HCT116 (cell line): ENCODE results near the gene ZNF346.

Experiments
- CEBPB ChIP-seq: IDR thresholded peaks from 2 replicates; pipeline ENCODE4 v1.6.1; 2012; ENCODE audit warnings: low read depth
- CTCF ChIP-seq, 3 experiments: fragments of 200-600 bp in 1 of 3; sonication (generic) in 1 of 3; IDR thresholded peaks in 2 of 3; conservative IDR thresholded peaks in 1 of 3; 2 replicates each; pipeline ENCODE4 v1.5.1; 2012 to 2017; ENCODE audit warnings: low read depth in 2 of 3, low read length in 2 of 3, antibody characterized with exemption in 1 of 3, borderline replicate concordance in 1 of 3, control low read depth in 1 of 3, mild to moderate bottlenecking in 1 of 3, mixed read lengths in 1 of 3, mixed run types in 1 of 3, moderate library complexity in 1 of 3; ENCODE audit not compliant: insufficient read depth in 1 of 3
- EZH2 ChIP-seq: fragments of 200-600 bp; sonication (generic); IDR thresholded peaks from 2 replicates; pipeline ENCODE4 v1.6.1; 2017; ENCODE audit warnings: antibody characterized with exemption, mixed run types
- POLR2A ChIP-seq: IDR thresholded peaks from 2 replicates; pipeline ENCODE4 v1.7.0; 2011; ENCODE audit warnings: borderline replicate concordance; ENCODE audit not compliant: insufficient read depth, insufficient read length; ENCODE audit errors: extremely low read depth
- POLR2AphosphoS5 ChIP-seq: IDR thresholded peaks from 2 replicates; pipeline ENCODE4 v1.6.1; 2011; ENCODE audit warnings: mild to moderate bottlenecking, low read depth, low read length, moderate library complexity
- RAD21 ChIP-seq: IDR thresholded peaks from 2 replicates; pipeline ENCODE4 v1.6.1; 2012; ENCODE audit warnings: low read depth, mild to moderate bottlenecking
- REST ChIP-seq: IDR thresholded peaks from 2 replicates; pipeline ENCODE4 v1.6.1; 2012; ENCODE audit warnings: low read depth
- SP1 ChIP-seq: IDR thresholded peaks from 2 replicates; pipeline ENCODE4 v1.6.1; 2012; ENCODE audit warnings: low read depth
- YY1 ChIP-seq: IDR thresholded peaks from 2 replicates; pipeline ENCODE4 v1.6.1; 2011; ENCODE audit warnings: low read length, low read depth, moderate library complexity, mild to moderate bottlenecking; ENCODE audit not compliant: insufficient replicate concordance; ENCODE audit errors: extremely low read depth
- ZNF274 ChIP-seq: fragments of 200-500 bp; sonication (Bioruptor generic); IDR thresholded peaks from 2 replicates; pipeline ENCODE4 v1.6.1; 2014; ENCODE audit warnings: mild to moderate bottlenecking, low read depth, low read length, inconsistent platforms

GRCh38 chr5:177099422-177100093, 77.1 kb downstream of the ZNF346 start:
- TF ChIP-seq CTCF (IDR thresholded peaks at IDR 0.05 in 2 of 3, conservative IDR thresholded peaks at IDR 0.05 in 1 of 3; ENCODE audit: borderline replicate concordance in 1 of 3, insufficient read depth in 1 of 3, low read depth in 2 of 3, low read length in 2 of 3) (no peak), EZH2 (no peak), REST (no peak), POLR2A (no peak), RAD21 (no peak), YY1 (no peak), POLR2AphosphoS5 (no peak), ZNF274 (no peak), CEBPB (no peak), SP1 (no peak)
